NCI-H2029 (cell line): Measurements from ENCODE around the gene DNAH8.
"Not testable (repeated sequence)": the region's sequence is repeated elsewhere in the genome, so short reads cannot be mapped to it uniquely, and the experiment has no call there.

ENCODE experiments used
- DNase-seq: peaks from one replicate; lab custom pipeline; 2025; lab: John Stamatoyannopoulos, UW

DNAH8 gene

DNA sequence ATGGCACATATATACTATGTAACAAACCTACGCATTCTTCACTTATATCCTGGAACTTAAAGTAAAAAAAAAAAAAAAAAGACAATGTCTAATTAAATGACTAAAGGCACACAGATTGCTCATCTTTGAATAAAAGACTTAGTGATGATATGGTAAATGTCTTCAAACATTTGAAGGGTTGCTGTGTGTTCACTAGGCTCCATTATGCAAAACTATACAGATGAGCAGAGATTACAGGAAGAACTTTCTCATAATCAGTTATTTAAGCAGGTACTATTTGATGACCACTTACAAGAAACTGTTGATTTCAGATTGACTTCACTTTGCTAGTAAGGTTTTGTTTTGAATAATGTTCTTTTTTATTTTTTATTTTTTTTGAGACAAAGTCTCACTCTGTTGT, 34.4 kb downstream of the DNAH8 start:
- DNase-seq = no peak

GRCh38 chr6:38750968-38751615, 36.0 kb downstream of the DNAH8 start:
- no peak for DNase-seq

GRCh38 chr6:38753707-38754106, 38.6 kb downstream of the DNAH8 start:
- no peak for DNase-seq

- DNase-seq = no peak
Observed at GRCh38 chr6:38755207-38755606, 40.1 kb downstream of the DNAH8 start.

- DNase-seq = no peak
Observed at GRCh38 chr6:38755874-38756273, 40.8 kb downstream of the DNAH8 start.

DNA sequence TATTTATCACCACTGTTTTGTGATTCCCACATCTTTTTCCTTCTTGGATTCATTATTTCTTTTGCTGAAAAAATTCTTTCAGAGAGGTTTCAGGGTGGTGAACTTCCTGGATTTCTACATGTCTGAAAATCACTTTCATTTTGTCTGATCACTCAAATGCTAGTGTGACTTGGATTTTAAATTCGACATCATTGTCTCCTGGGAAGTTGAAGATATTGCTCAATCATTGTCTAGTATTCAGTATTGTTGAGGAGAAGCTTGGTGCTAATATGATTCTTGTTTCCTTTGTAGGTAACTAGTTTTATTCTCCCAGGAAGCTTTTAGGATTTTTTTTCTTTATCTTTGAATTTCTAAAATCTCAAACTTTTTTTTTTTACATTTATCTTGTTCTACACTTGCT, 45.0 kb downstream of the DNAH8 start:
- DNase-seq = no peak

DNA sequence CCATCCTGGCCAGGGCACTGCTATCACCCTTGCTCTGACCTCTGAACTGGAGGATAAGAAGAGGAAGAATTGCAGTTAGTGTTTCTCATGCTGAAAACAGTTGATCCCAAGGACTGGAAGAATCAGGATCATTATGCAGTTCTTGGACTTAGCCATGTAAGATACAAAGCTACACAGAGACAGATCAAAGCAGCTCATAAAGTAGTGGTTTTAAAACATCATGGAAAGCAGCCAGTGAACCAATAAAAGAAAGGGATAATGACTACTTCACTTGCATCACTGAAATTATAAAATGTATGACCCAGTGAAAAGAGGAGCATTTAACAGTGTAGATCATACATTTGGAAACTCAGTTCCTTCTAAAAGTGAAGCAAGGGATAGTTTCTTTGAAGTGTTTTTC, 47.7 kb downstream of the DNAH8 start:
- no peak for DNase-seq

DNA sequence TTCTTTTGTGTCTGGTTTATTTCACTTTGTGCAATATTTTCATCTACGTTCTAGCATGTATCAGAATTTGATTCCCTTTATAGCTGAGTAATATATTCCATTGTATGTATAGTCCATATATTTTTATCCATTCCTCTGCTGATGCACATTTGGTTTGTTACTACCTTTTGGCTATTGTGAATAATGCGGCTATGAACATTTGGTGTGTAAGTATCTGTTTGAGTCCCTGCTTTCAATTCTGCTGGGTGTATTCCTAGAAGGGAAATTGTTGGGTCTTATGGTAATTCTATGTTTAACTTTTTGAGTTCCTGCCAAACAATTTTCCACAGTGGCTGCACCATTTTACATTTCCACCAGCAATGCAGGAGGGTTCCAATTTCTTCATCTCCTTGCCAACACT, 52.4 kb downstream of the DNAH8 start:
- no peak for DNase-seq

- DNase-seq = no peak
Observed at GRCh38 chr6:38773338-38773737, 58.2 kb downstream of the DNAH8 start.

GRCh38 chr6:38774929-38775707, 60.0 kb downstream of the DNAH8 start:
- no peak for DNase-seq

GRCh38 chr6:38775870-38776269, 60.8 kb downstream of the DNAH8 start:
- DNase-seq = no peak

DNA sequence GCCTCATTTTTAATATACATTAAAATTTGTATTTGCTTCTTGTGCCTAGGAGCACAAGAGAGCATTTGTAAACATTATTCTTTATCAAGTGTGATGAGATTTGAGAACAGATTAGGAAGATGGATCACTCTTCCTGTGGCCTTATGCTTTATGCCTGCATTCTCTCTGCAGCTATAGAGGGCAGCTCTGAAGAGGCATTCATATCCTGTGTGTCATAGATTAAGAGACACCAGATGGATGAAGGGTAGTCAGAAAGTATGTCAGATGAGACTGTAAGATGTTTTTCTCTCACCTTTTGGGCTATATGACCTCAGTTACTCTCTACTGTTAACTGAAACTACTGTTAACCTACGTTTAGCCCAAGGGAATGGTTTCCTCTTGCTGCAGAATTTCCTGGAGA, 61.4 kb downstream of the DNAH8 start:
- DNase-seq = no peak

DNA sequence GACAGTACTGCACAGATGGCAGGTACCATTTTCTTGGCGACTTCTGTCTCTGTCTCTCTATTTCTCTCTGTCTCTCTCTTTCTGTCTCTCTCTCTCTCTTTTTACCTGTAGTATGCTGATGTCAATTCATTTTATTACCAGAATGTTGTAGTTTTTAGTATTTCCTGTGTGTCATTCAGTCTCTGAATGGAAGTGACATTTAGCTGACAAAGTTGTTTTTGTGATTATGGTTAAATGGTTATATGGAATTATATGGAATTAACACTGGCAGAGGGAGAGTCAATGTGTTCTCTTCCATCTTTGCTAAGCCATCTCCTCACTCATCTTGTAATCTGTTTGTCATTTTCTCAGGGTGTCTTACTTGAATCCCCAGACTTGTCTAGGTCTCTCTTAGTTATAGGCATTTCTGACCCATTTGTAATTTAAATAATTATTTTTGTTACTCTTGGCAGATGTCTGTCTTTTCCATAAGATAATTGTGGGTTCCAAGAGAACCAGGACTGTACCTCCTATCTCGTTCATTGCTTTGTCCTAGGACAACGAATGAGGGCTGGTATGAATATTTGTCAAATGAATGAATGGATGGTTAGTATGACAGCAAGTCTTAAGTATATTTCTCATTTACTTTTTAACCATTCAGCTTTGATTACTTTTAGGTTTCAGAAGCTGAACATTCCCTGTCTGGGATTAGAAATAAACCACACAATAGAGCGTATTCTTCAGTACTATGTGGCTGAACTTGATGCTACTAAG, 64.4 kb downstream of the DNAH8 start:
- no peak for DNase-seq

- no peak for DNase-seq
Observed at GRCh38 chr6:38782616-38783015, 67.5 kb downstream of the DNAH8 start.

DNA sequence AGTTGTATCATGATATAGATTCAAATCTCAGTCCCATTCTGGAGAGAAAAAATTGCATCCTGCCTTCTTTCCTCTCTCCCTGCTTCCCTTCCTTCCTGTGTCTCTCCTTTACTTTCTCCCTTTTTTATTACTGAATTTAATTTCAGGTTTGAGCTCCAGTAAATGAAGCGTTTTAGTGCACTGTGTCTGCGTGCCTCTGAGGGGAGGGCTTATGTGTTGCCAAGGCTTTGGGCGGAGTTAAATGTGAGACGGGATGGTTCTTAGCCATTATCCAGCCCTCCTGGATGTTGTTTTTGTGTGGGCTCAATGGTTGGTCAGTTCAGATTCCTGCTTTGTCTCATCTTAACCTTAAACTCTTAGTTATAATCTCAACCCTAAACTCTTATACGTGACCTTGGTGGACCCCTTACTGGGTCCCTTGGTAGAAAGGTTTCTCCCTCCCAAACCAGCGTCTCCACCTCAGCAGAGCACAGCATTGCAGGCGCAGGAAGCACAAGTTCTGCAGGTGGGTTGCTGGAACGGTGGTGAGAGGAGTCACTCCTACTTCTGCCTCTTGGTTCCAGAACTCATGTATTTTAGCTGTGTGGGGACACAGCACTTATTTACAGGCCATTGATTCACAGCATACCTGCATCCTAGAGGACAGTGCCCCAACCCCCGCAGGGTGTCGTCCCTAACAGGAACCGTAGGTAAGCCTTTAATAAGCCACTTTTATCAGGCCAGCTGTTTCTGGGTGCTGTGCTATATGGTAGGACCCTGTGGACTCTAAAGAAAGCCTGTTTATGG, 68.5 kb downstream of the DNAH8 start:
- DNase-seq = no peak

- DNase-seq = no peak
Observed at GRCh38 chr6:38784506-38785235, 69.6 kb downstream of the DNAH8 start.

DNA sequence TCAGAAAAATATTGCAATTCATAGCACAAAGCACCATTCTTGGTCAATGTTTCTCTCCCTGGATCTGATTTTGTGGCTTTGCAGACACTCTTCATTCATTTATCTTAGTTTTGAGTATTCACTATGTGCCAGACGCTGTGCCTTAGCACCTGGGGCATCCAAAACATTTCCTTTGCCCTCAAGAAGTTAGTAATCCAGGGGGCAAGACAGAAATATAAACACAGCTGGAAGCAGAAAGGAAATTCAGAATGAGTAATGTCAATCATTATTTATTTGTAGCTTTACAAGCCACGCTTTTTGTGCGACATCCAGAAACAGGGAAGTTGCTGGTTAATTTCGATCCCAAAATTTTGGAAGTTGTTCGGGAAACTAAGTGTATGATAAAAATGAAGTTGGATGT, 71.4 kb downstream of the DNAH8 start:
- no peak for DNase-seq

DNA sequence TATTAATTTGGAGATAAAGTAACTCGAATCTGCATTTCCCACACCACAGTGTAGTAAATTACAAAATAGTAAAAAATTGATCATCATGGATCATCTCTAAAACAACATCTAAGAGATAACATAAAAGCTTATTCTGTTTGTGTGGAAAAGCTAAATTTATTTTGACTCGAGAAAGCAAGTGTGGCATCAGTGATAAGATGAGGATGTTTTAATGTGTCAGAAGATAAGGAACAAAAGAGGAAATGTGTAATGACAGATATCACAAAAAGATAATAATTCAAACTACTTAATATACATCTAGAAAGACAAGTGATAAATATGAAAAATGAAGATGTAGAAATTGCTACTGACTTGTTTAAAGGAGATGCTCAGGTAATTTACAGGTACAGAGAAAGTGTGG, 74.1 kb downstream of the DNAH8 start:
- no peak for DNase-seq

DNA sequence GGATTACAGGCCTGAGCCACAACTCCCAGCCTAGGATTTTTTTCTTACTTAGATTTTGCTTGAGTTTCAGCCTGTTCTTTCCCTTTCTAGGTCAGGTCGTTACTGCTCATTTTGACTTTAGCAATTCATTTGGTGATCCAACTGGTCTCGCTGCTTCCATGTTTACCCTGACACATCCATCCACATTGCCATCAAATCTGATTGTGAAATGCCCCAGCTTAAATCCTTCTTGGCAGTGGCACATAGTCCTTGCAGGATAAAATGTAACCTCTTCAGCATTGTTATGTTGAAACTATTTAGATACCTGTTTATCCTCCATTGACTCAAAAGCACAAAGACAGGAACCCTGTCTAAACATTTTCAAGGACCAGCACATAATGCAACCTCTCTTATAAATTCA, 77.2 kb downstream of the DNAH8 start:
- DNase-seq = no peak

DNA sequence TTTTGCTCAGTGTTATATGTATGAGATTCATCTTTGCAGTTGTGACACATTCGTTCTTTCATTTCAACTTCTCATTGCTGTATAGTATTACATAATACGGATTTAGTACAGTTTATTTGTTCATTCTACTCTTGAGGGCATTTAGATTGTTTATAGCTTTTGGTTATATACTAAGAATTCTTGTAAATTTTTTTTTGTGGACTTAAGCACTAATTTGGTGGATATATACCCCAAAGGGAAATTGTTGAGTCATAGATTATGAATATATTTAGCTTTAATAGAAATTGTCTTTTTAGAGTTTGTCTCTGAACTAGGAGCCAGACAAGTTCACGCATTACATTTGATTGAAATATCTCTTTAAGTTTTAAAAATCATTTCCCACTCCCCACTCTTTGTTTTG, 79.6 kb downstream of the DNAH8 start:
- no peak for DNase-seq

- DNase-seq = no peak
Observed at GRCh38 chr6:38796006-38796405, 80.9 kb downstream of the DNAH8 start.

DNA sequence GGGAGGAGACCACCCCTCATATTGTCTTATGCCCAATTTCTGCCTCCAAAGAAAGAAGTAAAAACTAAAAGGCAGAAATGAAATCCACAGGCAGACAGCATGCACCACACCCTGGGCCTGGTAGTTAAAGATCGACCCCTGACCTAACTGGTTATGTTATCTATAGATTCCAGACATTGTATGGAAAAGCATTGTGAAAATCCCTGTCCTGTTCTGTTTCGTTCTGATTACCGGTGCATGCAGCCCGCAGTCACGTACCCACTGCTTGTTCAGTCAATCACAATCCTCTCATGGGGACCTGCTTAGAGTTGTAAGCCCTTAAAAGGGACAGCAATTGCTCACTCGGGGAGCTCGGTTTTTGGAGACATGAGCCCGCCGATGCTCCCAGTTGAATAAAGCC, 81.3 kb downstream of the DNAH8 start:
- not testable (repeated sequence) for DNase-seq
